GM21447 (cell line): ENCODE measurements around the gene KLF13.

Source experiments
- ATAC-seq: cut with Tn5 transposase; IDR thresholded peaks from one replicate; pipeline ENCODE4 v1.9.1; 2021; ENCODE audit not compliant: unreplicated experiment

The KLF13 gene

DNA sequence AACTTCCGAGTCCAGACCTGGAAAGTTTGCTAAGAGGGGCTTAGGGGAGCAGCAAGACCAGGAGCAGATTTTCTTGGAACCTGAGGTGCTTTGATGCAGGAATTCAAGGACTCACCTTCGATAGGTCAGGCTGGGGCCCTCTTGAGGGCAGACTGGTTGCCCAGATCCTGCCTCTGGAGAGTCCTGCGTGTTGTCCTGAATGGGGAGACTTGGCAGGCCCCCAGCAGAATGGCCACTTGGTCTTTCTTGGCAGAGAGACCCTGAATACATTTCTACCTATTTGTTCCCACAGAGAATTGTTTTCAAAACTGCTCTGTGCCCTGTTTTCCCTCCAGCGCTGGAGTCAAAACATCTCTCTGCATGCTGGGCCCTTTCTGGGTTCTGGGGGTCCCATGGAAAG lies 4.2 kb downstream of the KLF13 start:
- ATAC-seq: no peak

DNA sequence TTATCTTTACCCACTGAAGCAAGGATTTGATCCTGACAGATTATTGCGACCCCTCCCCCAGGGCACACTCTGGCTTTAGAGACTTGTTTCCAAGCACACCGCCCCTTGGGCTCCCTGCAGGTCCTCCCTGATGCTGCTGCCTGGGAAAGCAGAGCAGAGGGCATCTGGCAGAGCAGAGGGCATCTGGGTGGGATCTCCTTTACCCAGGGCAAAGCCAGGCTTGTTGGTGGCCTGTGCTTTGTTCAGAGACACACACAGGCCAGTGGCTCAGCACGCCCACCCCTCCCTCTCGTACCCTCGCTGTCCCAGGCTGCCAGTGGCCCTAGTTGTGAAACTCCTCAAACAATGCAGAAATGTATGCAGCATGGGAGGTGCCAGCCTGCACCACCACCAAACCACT lies 4.8 kb downstream of the KLF13 start:
- ATAC-seq: no peak

DNA sequence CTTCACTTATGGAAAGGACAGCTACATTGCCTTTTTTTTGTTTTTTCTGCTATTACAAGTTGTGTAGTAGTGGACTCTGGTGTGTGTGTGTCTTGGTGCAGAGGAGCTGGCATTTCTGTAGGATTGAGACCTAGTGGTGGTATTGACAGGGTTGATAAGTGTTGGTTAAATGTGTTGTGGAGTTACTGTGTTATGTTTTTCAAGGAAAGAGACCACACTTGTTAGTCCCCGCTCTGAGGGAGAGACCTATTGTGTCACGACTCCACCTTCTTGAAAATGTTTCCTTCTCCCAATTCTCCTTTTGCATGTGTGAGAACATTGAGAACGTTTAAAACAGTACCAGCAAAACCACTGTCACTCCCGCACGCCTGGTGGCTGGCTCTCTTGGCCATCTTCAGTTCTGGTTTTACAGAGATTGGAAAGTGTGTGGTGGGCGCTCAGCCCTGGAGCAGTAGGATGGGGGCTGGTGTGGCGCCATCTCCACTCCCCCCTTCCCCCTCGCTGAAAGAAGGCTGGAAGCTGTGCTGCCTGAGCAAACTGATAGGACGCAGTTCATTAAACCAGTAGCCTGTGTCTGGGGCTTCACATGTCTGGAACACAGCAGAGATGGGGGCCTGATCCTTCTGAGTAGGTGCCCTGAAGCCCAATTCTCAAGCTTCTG lies 5.5 kb downstream of the KLF13 start:
- no peak for ATAC-seq

DNA sequence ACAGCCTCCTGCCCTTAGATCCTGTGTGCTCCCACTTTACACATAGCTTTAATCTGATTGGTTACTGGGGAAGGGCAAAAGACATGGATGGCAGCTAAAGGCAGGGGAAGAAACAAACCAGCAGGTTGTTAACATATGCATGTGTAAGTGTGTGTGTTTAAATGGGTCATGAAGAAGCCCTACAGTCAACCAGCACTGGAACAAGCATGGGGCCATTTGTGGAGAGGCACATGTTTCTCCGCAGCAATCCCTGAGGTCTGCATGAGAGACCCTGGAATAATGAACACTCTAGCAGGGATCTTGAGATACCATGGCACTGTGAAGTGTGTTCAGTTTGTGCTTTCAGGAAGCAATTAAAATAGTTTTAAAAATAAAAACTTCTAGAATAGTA lies 6.0 kb downstream of the KLF13 start:
- ATAC-seq: no peak

DNA sequence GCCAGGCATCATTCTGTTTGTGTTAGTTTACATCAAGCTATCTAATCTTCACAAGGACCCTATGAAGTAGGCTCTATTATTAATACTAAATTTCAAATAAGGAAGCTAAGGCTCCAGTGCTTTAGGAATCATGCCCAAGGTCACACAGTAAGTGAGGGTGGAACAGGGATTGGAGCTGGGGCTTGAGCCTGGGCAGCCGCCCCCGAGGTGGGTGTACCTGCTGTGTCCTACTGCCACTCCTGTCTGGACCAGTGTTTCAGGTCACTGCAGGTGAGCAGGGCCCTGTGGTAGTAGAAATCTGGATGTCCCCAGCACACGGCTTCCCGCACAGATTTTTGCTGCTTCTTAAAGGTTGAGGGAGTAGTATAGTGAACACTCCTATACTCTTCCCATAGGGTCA lies 6.5 kb downstream of the KLF13 start:
- no peak for ATAC-seq

DNA sequence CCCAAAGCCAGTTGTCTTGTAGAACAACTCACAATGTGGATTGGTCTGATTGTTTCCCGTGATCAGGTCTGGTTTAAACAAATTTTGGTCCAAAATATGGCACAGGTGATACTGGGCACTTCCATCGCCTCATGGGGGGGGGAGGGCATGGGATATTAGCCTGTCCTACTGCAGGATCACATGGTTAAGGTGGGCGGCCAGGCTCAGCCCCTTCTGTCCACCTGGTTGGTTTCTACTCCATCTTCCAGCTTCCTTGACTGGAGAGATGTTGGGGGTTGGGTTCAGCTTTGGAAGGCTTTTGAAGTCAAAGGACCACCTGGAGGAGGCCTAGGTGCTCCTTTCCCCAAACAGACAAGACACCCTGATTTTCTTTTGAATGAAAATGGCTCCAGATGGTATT lies 7.2 kb downstream of the KLF13 start:
- ATAC-seq: no peak

DNA sequence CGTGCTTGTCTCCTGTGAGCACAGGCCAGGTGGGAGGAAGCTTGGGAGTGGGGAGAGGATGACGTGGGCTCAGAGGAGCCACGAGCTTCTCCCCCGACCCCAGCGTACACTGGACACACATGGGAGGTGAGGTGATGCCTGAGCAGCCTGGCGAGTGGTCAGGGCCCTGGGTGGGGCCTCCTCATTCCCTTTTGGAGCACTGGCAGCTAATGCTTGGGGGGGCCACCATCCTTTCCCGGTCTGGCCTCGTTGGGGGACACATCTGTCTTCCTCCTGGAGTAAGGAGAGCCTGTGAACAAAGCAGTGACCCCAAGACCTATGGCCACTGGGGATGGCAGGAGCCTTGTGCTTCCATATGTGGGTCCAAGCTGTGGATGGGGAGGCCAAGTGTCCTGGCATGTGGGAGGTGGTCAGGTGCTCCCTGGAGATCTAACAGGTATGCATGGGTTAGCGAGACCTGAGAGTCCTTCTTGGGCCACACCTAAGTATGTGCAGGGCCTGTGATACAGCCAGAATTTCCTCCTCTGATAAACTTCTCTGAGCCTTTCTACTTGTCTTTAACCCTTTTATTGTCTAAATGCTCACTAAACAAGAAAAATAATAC lies 9.5 kb downstream of the KLF13 start:
- no peak for ATAC-seq

DNA sequence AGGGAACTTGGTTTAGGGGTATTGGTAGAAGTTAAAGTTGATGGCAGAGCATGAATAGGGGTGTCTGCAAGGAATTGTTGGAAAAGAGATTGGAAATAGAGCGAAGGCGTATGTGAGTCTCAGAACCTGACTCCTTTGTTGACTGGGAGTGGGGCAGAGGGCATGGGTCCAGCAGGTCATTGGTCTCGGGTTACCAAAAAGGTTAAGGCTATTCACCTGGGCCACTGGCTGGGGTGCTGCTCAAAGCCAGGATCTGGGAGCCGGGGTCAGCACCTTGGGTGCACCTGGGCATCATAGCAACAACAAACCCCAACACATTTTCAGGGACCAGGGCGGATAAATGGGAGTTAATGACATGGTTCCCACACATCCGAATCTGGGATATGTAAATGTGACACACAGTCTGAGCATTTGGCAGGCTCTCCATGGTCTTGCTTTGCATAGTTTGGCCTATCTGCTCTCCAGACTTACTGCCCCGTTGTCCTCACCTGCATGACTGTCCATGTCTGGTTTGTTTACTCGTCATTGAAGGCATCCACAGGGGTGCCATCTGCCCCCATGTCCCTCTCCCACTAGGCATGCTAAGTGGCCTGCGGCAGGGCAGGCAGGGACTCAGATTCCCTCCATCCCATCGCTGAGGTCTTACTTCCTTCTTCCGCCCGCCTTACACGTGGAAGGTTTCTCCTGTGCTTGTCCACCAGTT lies 10.1 kb downstream of the KLF13 start:
- no peak for ATAC-seq

DNA sequence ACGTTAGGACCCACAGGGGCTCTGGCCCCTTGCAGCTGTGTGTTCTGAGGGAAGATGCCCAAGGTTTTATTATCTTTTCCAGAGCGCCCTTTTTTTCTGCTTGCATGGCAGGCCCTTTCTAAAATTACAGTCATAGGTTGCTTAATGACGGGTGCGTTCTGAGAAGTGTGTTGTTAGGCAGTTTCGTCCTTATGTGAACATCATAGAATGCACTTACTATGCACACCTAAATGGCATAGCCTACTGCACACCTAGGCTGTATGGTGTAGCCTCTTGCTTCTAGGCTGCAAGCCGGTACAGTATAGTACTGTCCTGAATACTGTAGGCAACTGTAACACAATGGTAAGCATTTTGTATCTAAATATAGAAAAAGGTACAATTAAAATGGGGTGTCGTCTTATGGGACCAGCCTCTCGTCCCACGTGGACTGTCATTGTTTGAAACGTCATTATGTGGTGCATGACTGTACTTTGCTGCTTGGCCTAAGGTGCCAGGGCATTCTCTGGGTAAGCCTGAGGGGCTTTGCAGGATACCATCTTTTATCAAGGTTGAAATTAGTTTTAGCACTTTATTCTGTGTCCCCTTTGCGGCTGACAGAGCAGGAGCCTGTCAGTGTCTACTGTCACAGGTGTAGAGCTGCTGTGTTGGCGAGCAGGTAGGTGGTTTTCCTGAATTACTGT lies 10.9 kb downstream of the KLF13 start:
- ATAC-seq: no peak

DNA sequence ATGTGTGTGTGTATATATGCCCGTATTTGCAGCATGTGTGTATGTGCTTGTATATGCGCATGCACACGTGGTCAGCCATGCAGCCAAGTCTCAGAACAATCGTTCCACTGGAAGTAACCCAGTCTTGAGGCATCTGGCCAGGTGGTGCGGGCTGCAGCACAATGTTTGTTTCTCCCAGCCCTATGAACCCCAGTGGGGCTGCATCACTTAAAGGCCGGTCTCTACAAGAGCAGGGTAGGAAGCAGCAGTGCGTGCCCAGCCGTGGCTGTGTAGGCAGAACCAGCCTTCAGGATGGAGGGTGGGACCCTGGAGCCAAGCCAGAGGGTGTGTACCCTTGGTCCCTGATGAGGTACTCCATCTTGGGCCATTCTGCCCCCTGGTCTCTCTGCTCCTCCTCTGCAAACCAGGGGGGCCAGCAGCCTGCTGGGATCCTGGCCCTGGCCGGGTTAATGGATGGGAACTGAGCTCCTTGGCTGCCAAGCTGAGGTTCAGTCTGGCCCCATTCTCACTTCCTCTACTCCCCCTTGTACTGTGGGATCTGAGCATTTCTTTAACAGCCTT lies 11.8 kb downstream of the KLF13 start:
- peak; percentile 56 for ATAC-seq

DNA sequence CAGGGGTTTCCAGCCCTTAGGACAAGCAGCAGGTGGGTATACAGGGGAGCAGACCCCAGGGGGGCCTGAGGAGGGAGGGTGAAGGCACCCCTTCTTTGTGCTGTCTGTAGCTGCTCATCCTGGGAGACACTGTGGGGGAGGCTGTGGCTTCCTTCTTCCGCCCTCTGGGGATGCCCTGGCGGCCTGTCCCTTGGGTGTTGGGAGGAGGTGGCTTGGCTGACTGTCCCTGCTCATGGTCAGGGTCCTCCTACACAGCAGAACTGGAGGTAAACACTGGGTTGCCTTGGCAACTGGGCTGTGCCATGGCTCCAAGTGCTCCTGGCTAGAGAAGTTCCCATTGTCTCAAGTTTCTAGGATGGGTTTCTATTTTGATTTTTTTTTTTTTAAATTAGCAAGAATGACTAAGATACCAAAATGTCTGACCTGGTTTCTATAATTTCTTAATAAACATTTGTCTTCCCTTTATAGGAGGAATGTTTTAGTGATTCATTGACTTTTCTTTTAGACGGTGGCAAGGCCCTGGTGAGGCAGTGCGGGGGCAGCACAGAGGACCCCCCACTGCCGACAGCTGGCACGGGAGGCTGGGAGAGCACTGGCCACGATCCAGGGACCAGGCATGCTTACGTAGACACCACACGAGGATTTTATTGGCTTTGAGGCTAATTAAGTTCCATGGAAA lies 12.4 kb downstream of the KLF13 start:
- ATAC-seq: peak; percentile 59

DNA sequence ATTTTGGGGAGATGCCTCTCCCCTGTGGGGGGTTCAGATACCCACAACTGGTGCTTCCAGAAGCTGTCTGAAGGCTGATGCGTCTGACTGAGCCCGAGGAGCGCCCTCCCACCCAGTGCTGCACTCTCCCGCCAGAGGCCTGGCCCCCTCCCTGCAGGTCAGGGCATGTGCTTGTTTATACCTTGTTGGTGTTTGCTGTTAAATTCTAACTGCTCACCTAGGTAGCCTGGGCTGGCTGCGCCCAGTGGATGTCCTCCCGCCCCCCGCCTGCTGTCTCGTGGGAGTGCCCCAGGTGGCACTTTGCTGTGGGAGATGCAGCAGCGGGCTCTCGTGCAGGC lies 12.9 kb downstream of the KLF13 start:
- no peak for ATAC-seq

DNA sequence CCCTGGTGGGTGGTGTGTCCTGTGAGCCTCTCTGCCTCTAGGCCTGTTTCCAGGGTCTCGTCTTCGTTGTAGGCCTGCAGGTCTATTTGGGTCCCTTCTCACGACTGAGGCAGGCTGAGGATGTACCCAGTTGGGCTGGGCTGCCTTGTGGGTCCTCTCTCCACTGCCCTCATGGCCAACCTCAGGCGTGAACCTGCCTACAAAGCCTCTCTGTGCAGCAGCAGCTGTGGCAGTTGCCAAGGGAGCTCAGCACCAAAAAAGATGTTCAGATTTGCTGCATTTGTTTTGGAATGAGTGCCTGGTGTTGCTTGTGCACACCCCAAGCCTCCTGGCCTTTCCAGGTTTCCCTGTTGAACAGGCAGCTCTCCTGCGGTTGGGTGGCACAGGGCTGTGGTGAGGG lies 13.4 kb downstream of the KLF13 start:
- ATAC-seq: no peak

DNA sequence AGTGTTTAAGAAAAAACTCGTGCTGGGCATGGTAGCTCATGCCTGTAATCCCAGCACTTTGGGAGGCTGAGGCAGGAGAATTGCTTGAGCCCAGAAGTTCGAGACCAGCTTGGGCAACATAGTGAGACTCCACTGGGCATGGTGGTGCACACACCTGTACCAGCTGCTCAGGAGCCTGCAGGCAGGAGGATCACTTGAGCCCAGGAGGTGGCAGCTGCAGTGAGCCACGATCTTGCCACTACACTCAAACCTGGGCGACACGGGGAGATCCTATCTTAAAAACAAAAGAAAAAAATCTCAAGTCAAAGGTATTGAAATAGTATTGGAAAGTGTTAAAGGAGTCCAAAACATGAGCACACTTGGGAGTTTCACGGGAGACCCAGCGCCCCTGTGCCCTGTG lies 14.0 kb downstream of the KLF13 start:
- ATAC-seq: no peak

DNA sequence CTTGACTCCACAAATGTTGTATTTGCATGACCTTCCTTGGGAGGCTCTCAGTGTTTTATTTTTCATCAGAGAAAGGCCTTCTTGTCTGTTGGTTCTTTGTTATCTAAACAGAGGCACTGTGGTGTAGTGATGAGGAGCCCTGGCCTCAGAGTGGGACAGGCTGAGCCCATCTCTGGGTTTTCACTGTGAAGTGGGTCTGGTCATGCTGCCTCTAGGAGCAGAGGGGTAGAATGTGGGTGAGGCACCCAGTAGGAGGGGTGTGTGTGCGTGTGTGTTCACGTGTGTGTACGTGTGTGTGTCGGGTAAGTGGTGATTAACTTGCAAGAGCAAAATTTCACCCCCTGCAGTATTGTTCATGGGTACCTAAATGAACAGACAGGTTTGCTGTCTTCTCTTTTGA lies 14.4 kb downstream of the KLF13 start:
- ATAC-seq: no peak

DNA sequence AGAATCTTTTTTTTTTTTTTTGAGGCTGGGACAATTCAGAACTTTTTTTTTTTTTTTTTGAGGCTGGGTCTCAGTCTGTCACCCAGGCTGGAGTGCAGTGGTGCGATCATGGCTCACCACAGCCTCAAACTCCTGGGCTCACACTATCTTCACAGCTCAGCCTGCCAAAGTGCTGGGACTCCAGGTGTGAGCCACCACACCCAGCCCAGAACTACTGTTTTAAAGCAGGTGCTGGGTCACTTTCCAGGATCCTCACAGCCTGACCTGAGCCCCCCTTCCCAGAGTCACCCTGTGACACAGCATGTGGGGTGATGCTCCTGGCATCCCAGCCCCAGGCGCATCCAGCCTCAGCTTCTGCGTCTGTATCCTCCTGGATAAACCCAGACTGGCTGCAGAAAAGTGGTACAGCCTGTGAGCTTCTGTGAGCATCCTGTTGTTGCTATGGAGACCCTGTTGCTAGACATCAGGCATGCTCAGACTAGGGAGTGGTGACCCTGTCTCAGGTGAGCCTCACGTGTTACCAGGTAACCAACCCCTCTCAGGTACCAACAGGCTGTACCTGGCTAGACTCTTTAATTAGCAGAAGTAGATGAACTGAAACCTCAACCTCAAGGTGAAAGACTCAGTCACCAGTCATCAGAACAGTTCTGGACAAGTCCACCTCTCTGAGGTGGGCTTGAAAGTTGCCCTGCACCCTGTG lies 15.0 kb downstream of the KLF13 start:
- ATAC-seq: no peak

DNA sequence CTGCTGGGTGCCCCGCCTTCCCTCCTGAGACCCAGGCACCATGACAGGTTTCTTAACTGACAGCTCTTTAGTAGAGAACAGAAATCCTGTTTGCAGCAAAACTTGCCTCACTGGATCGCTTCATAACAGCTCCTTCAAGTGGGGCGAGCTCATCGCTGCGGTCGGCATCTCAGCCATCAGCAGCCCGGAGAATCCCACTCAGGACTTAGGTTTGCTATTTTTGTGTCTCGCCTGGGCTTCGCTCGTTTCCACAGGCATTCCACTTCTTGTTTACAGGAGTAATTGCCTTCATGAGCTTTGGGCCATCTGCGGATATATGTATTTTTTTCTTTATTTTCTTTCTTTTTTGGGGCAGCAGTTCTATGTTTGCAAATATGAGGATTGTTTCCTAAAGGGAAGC lies 15.7 kb downstream of the KLF13 start:
- ATAC-seq: no peak

DNA sequence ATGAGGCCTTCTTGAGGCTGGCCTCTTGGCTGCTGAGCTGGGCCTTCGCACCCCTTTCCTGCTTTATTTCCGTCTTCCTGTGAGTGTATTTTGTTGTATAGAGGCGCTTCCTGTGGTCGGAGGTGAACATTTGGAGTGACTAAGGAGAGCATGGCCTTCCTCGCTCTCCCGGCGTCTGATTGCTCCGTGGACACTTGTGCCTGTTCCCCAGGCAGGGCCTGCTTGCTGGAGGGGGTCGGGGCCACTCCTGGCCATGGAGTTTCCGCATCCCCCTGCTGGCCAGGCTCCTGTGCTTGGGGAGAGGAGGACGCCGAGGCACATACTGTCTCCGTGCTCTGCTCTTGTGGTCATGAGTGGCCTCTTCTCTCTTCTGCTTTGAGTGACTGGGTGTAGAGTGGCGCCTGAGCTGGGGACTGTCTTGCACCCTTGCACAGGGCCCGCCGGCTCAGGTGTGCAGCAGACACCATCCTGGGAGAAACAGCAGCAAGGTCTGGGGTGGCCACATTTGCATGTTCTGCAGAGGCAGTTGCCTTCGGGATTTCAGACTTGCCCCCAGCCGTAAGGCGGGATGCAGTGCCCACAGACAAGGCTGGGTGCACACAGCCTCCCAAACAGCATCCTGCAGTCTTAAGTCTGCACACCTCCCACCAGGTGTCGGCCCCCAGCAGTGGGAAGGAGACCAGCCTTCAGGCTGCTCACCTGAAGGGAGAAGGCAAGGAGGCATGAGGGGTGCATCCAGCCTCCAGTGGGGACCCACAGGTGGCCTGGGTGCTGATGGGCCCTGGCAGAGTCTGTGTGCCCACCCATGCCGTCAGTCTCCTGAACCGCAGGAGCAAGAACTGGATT lies 16.4 kb downstream of the KLF13 start:
- no peak for ATAC-seq

DNA sequence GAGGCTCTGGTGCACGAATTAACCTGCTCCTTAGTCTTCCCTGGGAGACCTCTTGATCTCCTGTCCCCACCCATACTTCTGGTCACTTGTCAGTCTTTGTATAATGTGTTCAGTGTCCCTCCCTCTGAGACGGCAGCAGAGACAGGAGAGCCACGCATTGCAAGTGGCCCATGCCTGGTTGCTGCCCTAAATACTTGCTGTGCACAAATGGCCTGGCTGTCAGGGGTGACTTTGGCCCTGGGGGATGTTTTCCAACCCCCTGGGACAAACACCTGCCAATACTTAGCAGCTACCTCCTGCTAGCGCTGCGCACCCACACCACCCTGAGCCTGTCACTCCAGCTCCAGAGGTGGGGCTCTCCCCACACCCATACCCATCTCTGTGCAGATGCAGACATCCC lies 17.2 kb downstream of the KLF13 start:
- ATAC-seq: no peak

DNA sequence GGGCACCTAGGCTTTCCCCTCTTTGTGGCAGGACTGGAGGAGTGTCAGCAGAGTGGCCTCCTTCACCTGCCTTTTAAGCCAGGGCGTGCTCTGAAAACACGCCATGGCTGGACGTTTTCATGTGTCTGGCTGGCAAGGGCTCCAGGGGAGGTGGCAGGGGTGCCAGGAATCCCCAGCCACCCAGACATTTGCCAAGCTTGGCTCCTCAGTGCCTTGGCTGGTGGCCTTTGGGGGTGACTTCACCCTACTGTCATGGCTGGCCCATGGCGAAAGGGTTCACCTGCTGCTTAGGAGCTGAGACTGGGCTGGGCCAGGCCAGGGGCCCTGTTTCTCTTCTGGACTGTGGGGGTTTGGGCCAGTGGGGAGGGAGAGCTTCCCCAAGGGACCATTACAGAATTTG lies 17.6 kb downstream of the KLF13 start:
- no peak for ATAC-seq
